ENCODE measurements around the gene NRXN2.
"Not testable (repeated sequence)": the region's sequence is repeated elsewhere in the genome, so short reads cannot be mapped to it uniquely, and the experiment has no call there.

The NRXN2 gene

DNA sequence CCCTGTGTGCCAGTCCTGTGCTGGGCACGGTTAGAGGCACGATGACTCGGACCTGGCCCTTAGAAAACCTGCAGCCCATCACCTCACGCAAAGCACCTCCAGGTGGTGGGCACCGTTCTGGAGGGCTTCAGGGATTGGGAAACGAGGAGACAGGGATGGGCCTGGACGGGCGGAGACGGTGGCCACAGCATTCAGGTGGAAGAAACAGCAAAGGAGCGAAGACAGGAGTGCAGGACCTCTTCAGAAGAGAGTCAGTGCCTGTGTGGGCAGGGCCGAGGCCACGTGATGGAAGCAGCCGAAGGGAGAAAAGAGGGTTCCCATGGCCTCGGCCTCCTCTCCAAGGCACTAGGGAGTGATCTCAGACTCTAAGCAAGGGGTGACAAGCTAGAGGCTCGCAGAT is 140.1 kb downstream of the NRXN2 start:
- no peak for DNase-seq

GRCh38 chr11:64581057-64581523 is 141.9 kb downstream of the NRXN2 start:
- no peak for DNase-seq

- DNase-seq, result no peak
Observed at GRCh38 chr11:64580412-64580811, 142.6 kb downstream of the NRXN2 start.

GRCh38 chr11:64577202-64577601 is 145.8 kb downstream of the NRXN2 start:
- no peak for DNase-seq

GRCh38 chr11:64572143-64572542 is 150.9 kb downstream of the NRXN2 start:
- DNase-seq, result no peak

GRCh38 chr11:64571410-64572091 is 151.4 kb downstream of the NRXN2 start:
- DNase-seq, result no peak

DNA sequence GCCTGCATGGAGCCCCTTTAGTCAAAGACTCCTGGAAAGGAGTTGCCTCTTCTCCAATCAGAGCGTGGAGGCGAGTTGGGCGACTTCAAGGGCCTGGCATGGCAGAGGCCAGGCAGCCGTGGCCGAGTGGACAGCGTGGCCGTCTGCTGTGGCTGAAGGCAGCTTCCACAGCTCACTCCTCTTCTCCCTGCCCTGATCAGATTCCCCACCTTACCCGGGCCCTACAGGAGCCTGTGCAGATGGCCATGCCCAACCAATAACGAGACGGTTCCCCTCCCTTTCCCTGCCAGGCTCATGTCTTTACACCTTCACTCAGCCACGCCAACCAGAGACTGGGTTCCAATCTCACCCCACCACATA is 152.0 kb downstream of the NRXN2 start:
- no peak for DNase-seq

DNA sequence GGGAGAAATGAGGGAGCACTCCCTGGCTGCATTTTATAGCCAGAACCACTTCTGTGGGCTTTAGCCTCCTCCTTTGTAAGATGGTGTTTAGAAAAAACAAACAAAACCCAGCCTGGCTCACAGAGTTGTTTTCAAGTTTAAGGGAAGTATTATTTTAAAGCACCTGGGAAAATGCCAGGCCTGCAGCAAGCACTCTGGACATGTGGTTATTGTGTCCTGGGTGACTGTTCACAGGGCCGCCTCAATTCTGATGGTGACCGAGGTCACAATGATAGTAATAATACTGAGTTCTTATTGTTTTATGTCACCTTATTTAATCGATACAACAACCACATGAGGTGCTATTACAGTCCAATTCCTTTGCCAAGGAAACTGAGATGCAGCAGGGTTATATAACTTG is 152.7 kb downstream of the NRXN2 start:
- no peak for DNase-seq

- DNase-seq, result no peak
Observed at GRCh38 chr11:64569300-64569970, 153.6 kb downstream of the NRXN2 start.

- DNase-seq, result no peak
Observed at GRCh38 chr11:64568584-64569140, 154.3 kb downstream of the NRXN2 start.

DNA sequence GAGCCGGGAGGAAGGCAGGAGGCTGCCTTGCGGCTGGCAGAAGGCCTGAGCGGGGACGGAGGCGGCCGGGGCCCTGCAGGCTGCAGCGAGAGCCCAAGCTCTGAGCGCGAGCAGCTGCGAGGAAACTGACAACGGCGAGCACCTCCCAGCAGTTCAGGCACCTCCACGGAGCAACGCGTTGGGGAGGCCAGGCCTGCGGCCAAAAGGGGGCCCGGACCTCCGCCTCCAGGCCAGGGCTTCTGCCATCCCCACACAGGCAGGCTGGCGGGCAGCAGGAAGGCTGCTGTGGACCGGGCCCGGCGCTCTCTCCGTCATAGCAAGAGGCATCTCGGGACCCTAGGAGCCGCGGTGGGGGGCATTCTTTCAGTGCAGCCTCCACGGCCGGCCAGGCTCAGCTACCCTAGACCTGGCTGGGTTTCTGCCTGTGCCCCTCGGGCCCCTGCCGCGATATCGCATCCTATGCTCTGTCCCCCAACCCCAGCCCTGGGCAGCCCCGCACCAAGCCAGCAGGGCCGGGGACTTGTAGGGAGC is 154.9 kb downstream of the NRXN2 start:
- no peak for DNase-seq

DNA sequence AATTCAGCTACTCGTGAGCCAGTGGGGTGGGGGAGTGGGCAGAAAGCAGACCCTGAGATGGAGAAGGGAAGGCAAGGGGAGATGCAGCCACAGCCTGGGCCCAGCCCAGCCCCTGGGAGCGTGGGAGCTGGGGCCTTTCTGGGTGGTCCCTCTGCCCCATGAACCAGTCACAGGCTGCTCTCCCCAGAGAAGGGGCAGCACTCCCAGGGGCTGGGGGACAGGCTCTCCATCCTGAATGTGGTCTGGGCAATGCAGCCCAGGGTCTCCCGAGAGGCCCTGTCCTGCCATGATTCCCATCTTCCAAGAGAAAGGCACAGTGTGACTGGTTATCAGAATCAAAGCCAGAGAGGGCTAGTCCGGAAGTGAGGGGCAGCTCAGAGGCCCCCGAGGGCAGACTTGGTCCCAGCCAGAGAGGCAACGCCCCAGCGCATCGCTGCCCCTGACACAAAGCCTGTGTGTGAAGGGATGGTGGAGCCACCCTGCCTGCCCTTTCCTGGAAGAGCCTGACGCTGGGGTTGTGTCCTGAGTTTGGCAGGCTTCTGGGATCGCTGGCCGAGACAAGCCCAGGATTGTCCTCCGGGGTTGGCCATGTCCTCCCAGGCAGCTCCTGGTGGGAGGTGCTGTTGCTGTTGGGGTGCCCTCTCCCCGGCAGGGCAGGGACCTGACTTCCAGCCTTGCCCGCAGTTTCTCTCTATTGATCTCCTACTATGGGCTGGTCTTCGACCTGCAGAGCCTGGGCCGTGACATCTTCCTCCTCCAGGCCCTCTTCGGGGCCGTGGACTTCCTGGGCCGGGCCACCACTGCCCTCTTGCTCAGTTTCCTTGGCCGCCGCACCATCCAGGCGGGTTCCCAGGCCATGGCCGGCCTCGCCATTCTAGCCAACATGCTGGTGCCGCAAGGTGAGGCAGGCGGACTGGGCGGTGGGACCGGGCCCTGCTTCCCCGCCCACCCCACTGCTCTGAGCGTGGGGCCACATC is 155.8 kb downstream of the NRXN2 start:
- DNase-seq, result no peak

DNA sequence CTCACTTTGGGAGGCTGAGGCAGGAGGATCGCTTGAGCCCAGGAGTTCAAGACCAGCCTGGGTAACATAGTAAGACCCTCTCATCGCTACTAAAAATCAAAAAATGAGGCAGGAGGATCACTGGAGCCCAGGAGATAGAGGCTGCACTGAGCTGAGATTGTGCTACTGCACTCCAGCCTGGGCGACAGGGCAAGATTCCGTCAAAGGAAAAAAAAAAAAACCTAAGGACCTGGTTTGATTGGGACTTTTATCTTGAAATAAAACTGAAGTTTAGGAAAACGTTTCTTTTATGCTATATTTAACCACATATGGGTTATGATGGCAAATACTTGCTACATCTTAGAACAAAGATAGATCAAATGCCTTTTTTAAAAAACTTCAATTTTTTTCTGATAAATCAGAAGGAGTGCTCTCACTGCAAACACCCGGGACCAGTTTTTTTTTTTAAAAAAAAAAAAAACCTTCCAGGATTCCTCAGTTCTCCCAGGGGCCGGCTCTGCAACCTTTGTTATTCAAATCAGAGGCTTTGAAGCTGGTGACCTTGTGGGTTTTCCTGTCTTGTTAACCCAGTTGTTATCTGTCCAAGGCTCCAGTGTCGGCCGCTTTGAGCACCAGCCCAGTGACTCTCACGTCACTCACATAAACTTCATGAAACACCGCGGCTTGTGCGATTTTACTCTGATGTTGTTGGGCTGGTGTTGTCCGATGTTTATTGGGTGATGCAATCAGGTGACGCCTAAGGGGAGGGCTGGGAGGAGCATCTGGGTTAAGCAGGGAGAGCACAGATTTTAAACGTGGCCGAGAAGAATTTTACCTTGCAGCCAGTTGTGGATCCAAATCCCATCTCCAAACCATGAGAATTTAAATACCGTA is 156.7 kb downstream of the NRXN2 start:
- no peak for DNase-seq

DNA sequence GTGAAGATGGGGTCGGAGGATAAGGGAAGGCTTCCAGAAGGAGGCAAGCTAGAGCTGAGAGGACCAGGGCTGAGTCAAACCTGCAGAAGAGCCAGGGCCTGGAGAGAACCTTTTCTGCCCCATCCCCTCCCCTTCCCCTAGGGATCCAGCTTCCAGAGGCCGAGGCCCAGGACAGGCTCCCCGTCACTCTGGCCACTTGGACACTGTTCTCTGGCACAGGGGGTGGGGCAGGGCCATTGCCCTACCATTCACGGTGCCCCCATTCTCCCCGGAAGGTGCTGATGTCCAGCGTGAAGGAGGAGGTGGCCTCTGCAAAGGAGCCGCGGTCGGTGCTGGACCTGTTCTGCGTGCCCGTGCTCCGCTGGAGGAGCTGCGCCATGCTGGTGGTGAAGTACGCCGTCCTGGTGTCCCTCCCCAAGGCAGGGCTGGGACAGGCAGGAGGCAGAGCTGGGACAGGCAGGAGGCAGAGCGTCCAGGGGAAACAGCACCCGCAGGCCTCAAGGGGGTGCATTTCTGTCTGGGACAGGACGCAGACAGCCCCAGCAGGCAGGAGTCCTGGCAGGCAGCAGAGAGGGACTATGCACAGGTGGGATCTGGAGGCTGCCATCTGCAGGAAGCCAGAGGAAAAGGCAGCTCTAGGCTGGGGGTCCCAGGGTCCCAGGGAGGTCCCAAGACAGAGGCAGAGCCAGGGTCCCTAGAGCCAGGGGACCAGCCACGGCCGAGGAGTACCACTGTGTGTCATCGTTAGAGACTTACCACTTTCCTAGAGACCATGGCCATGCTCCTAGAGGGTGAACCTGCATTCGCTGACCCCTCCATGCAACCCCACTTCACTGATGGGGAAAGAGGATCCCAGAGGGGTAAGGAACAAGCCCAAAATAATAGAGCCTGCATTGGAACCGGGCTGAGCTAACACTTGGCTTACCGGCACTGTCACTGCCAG is 157.8 kb downstream of the NRXN2 start:
- DNase-seq, result no peak

DNA sequence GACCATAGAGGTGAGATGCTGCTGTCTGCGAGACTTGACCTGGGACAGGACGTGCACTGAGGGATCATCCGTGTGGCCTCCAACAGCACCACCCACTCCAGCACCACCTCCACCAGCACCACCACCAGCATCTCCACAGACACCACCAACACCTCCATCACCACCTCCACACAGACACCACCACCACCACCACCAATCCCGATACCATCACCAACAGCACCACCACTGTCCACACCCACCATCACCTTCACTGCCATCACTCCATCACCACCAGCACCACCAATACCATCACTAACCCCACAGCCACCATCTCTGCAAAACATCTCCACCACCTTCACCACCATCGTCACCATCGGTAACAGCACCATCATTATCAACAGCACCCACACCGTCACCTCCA is 158.6 kb downstream of the NRXN2 start:
- no peak for DNase-seq

DNA sequence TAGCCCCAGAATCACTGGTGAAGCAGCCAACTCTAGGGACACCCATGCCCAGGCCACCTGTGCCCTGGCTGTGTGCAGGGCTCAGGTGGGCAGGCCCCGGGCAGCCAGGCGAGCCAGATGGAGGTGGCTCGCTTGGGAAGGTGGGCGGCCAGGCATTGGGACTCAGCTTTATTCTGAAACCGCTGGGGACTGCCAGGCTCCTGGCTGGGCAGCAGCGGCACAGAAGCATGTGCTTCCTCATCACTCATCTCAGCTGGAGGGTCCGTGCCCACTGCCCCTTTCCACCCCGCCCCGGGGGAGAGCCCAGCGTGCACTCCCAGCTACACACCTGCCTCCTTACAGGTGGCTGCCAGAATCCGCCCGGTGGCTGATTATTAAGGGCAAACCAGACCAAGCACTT is 159.0 kb downstream of the NRXN2 start:
- DNase-seq, result no peak

DNA sequence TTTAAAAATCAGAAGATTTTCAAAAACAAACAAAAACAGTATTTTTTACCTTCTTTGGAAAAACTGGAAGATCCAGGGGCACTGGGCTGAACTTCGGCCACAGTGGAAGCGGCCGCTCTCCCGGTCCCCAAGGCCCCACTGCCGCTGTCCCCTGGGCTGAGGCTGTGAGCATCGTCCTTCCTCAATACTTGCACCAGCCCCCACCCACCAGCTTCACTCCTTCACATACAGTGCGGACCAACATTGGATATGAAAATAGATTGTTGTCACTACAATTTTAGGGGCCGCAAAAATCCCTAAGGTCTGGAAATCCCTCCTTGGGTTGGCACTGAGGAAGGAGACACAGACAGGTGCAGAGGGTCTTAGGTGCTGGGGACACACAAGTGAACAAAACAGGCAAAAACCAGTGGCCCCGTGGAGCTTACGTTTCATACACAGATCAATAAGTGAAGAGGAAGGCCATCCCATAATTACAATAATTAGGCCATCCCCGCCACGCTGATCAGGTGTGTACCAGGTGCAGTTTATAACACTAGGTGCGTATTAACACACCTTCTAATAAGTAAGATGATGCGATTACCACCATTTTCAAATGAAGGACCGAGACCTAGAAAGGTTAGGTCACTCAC is 160.2 kb downstream of the NRXN2 start:
- no peak for DNase-seq

- DNase-seq, result no peak
Observed at GRCh38 chr11:64561984-64562722, 160.8 kb downstream of the NRXN2 start.

- DNase-seq, result not testable (repeated sequence)
Observed at GRCh38 chr11:64561429-64561828, 161.6 kb downstream of the NRXN2 start.

- no peak for DNase-seq
Observed at GRCh38 chr11:64560941-64561340, 162.1 kb downstream of the NRXN2 start.

All from Kasumi-1 (cell line).